Neural cell (in vitro differentiated cells): ENCODE data around the gene GRAMD4. TPM values are rescaled to one million over a fixed set of nuclear protein-coding genes. Genes with fewer than 3 reads are reported as not detected.

ENCODE experiments used
- H2AFZ ChIP-seq: fragments of 200-600, 300-800 bp; sonication (generic), shearing (Covaris generic); 2 replicates; pipeline ENCODE4 v1.6.0; 2014; ENCODE audit warnings: low read depth, mild to moderate bottlenecking, antibody characterized with exemption, low read length, moderate library complexity
- H3F3A ChIP-seq: fragments of 200-600 bp; shearing (Covaris generic); 2 replicates; pipeline ENCODE4 v1.6.1; 2016; ENCODE audit warnings: mild to moderate bottlenecking, moderate library complexity, mixed read lengths, antibody characterized with exemption, low read length; ENCODE audit not compliant: insufficient read depth, poor library complexity, severe bottlenecking
- H3K27ac ChIP-seq: fragments of 200-600, 300-800 bp; sonication (generic), shearing (Covaris generic); 2 replicates; pipeline ENCODE4 v1.5.1; 2014; ENCODE audit warnings: mild to moderate bottlenecking, low read length, moderate library complexity
- H3K27me3 ChIP-seq: fragments of 300-800, 200-600 bp; sonication (generic), shearing (Covaris generic); 2 replicates; pipeline ENCODE4 v1.6.0; 2014; ENCODE audit warnings: mild to moderate bottlenecking, low read depth, low read length, moderate library complexity; ENCODE audit not compliant: insufficient read depth
- H3K36me3 ChIP-seq: fragments of 300-800, 200-600 bp; sonication (generic), shearing (Covaris generic); 2 replicates; pipeline ENCODE4 v1.5.1; 2014; ENCODE audit warnings: mild to moderate bottlenecking, antibody characterized with exemption, low read length, moderate library complexity; ENCODE audit not compliant: insufficient read depth
- H3K4me2 ChIP-seq: fragments of 300-800, 200-600 bp; sonication (generic), shearing (Covaris generic); 2 replicates; pipeline ENCODE4 v1.6.0; 2014; ENCODE audit warnings: mild to moderate bottlenecking, low read length
- H3K4me3 ChIP-seq: fragments of 300-800, 200-600 bp; sonication (generic), shearing (Covaris generic); 2 replicates; pipeline ENCODE4 v1.5.1; 2014; ENCODE audit warnings: mild to moderate bottlenecking, low read length, moderate library complexity
- H3K79me2 ChIP-seq: fragments of 200-600 bp; shearing (Covaris generic); replicated peaks from 2 replicates; pipeline ENCODE4 v1.6.0; 2014; ENCODE audit warnings: mild to moderate bottlenecking, low read length, moderate library complexity; ENCODE audit not compliant: insufficient read depth
- H3K9ac ChIP-seq: fragments of 300-800, 200-600 bp; sonication (generic), shearing (Covaris generic); 2 replicates; pipeline ENCODE4 v1.6.1; 2016; ENCODE audit warnings: mild to moderate bottlenecking, low read length, mixed read lengths
- H3K9me2 ChIP-seq: fragments of 200-600 bp; shearing (Covaris generic); 2 replicates; pipeline ENCODE4 v1.6.1; 2016; ENCODE audit warnings: mild to moderate bottlenecking, low read length, mixed read lengths; ENCODE audit not compliant: insufficient read depth
- H3K9me3 ChIP-seq: fragments of 200-600, 300-800 bp; sonication (generic), shearing (Covaris generic); 2 replicates; pipeline ENCODE4 v1.6.1; 2016; ENCODE audit warnings: mild to moderate bottlenecking, mixed run types, low read length, moderate library complexity, mixed read lengths
- H4K20me1 ChIP-seq: fragments of 200-600 bp; shearing (Covaris generic); 2 replicates; pipeline ENCODE4 v1.6.1; 2016; ENCODE audit warnings: mild to moderate bottlenecking, mixed run types; ENCODE audit not compliant: insufficient read depth
- CTCF ChIP-seq: fragments of 450-650 bp; IDR thresholded peaks from 2 replicates; pipeline ENCODE4 v1.5.1; 2014; ENCODE audit warnings: antibody characterized with exemption, mild to moderate bottlenecking, moderate library complexity; ENCODE audit not compliant: poor library complexity, severe bottlenecking
- EP300 ChIP-seq: fragments of 450-650 bp; conservative IDR thresholded peaks from 2 replicates; pipeline ENCODE4 v1.6.1; 2014; ENCODE audit warnings: antibody characterized with exemption, mild to moderate bottlenecking, moderate library complexity; ENCODE audit not compliant: poor library complexity, severe bottlenecking
- EZH2 ChIP-seq: fragments of 200-600, 300-800 bp; shearing (Covaris generic), sonication (generic); IDR thresholded peaks from 2 replicates; pipeline ENCODE4 v1.6.1; 2014; ENCODE audit warnings: antibody characterized with exemption, low read length, borderline replicate concordance, mild to moderate bottlenecking; ENCODE audit not compliant: insufficient read depth, poor library complexity, severe bottlenecking
- MXI1 ChIP-seq: fragments of 450-650 bp; conservative IDR thresholded peaks from 2 replicates; pipeline ENCODE4 v1.6.1; 2014; ENCODE audit warnings: antibody characterized with exemption, mild to moderate bottlenecking; ENCODE audit not compliant: poor library complexity, severe bottlenecking
- POLR2AphosphoS5 ChIP-seq: IDR thresholded peaks from 2 replicates; pipeline ENCODE4 v1.6.1; 2012
- RAD21 ChIP-seq: fragments of 450-650 bp; conservative IDR thresholded peaks from 2 replicates; pipeline ENCODE4 v1.6.1; 2014; ENCODE audit warnings: antibody characterized with exemption, mild to moderate bottlenecking, moderate library complexity
- SMC3 ChIP-seq: fragments of 450-650 bp; conservative IDR thresholded peaks from 2 replicates; pipeline ENCODE4 v1.6.1; 2014; ENCODE audit warnings: antibody characterized with exemption, mild to moderate bottlenecking, moderate library complexity; ENCODE audit not compliant: poor library complexity
- TAF1 ChIP-seq: IDR thresholded peaks from 2 replicates; pipeline ENCODE4 v1.6.1; 2012; ENCODE audit warnings: low read depth
- polyA plus RNA-seq: library from polyadenylated mRNA; depleted of rRNA; stranded (reverse); fragments of >200 nt; gene quantifications from 2 replicates; pipeline ENCODE4 v1.2.3, GENCODE V29; 2014
- TF ChIP-seq, protein P1 (sequence below): IDR thresholded peaks from 2 replicates; pipeline ENCODE4 v1.6.1; 2012; ENCODE audit warnings: borderline replicate concordance

The GRAMD4 gene
- polyA plus RNA-seq, 1 donor from 2014 or later, result 35.6 TPM

GRCh38 chr22:46678003-46678657, 57.9 kb downstream of the GRAMD4 start:
- Histone ChIP-seq H3K27ac (no peak overlapping the region), H3K4me2 (no peak overlapping the region), H4K20me1 (no peaks in the 10 kb centered on the region), H3K4me3 (no peak overlapping the region), H3K9me2 (no peaks in the 10 kb centered on the region), H3K27me3 (no peaks in the 10 kb centered on the region), H3K79me2 (no peaks in the 10 kb centered on the region), H3K9ac (no peak overlapping the region), H2AFZ (no peak overlapping the region), H3F3A (no peaks in the 10 kb centered on the region), H3K9me3 (no peaks in the 10 kb centered on the region), H3K36me3 (no peaks in the 10 kb centered on the region)
- no peak for TF ChIP-seq CTCF
- no peak for TF ChIP-seq POLR2AphosphoS5
- no peak for TF ChIP-seq MXI1
- no peak for TF ChIP-seq TAF1
- no peak for TF ChIP-seq EZH2
- TF ChIP-seq, protein P1, sequence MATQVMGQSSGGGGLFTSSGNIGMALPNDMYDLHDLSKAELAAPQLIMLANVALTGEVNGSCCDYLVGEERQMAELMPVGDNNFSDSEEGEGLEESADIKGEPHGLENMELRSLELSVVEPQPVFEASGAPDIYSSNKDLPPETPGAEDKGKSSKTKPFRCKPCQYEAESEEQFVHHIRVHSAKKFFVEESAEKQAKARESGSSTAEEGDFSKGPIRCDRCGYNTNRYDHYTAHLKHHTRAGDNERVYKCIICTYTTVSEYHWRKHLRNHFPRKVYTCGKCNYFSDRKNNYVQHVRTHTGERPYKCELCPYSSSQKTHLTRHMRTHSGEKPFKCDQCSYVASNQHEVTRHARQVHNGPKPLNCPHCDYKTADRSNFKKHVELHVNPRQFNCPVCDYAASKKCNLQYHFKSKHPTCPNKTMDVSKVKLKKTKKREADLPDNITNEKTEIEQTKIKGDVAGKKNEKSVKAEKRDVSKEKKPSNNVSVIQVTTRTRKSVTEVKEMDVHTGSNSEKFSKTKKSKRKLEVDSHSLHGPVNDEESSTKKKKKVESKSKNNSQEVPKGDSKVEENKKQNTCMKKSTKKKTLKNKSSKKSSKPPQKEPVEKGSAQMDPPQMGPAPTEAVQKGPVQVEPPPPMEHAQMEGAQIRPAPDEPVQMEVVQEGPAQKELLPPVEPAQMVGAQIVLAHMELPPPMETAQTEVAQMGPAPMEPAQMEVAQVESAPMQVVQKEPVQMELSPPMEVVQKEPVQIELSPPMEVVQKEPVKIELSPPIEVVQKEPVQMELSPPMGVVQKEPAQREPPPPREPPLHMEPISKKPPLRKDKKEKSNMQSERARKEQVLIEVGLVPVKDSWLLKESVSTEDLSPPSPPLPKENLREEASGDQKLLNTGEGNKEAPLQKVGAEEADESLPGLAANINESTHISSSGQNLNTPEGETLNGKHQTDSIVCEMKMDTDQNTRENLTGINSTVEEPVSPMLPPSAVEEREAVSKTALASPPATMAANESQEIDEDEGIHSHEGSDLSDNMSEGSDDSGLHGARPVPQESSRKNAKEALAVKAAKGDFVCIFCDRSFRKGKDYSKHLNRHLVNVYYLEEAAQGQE, result no peak
- TF ChIP-seq RAD21, result no peak
- no peak for TF ChIP-seq SMC3
- TF ChIP-seq EP300, result no peak

- Histone ChIP-seq H3K9me2 (no peaks in the 10 kb centered on the region), H3K9ac (no peak overlapping the region), H3F3A (no peaks in the 10 kb centered on the region), H2AFZ (no peak overlapping the region), H3K9me3 (no peaks in the 10 kb centered on the region), H3K4me3 (no peak overlapping the region), H3K36me3 (no peaks in the 10 kb centered on the region), H3K27ac (no peak overlapping the region), H3K79me2 (no peaks in the 10 kb centered on the region), H4K20me1 (no peaks in the 10 kb centered on the region), H3K4me2 (no peak overlapping the region), H3K27me3 (no peaks in the 10 kb centered on the region)
- no peak for TF ChIP-seq SMC3
- no peak for TF ChIP-seq MXI1
- no peak for TF ChIP-seq EP300
- no peak for TF ChIP-seq TAF1
- TF ChIP-seq RAD21, result no peak
- TF ChIP-seq CTCF, result no peak
- TF ChIP-seq, protein P1, result no peak
- TF ChIP-seq EZH2, result no peak
These were observed 58.9 kb downstream of the GRAMD4 start for GRCh38 chr22:46678785-46679700.
